ENCODE results near the gene ENG.

DNA sequence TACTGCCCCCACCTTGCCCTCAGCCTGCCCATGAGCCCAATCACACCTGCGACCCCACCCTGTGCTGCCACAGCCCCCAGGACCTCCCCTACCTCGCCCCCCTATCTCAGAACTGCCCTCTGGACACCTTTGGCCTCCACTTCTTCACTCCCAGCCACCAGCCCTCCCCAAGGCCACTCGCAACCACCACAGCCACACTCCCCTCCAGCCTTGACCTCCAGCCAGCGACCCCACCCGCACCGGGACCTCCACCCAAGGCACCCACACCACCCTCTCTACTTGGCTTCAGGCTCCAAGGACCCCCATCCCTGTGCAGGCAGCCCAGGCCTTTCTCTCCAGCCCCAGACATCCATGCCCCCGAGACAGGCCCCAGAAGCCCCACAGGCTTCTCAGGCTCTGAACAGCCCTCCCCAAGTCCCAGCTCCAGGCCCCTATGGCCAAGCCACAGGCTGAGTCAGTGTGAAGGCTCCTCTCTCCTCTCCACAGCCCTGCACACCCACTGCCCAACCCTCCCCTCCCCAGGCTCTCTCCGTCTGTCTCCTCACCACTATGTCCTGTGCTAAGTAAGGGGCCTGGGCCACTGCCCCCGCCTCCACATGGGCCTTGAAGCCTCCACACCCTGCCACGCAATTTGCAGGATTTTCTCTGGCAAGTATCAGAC, 21.0 kb upstream of the ENG start:
- TF ChIP-seq, protein P1, sequence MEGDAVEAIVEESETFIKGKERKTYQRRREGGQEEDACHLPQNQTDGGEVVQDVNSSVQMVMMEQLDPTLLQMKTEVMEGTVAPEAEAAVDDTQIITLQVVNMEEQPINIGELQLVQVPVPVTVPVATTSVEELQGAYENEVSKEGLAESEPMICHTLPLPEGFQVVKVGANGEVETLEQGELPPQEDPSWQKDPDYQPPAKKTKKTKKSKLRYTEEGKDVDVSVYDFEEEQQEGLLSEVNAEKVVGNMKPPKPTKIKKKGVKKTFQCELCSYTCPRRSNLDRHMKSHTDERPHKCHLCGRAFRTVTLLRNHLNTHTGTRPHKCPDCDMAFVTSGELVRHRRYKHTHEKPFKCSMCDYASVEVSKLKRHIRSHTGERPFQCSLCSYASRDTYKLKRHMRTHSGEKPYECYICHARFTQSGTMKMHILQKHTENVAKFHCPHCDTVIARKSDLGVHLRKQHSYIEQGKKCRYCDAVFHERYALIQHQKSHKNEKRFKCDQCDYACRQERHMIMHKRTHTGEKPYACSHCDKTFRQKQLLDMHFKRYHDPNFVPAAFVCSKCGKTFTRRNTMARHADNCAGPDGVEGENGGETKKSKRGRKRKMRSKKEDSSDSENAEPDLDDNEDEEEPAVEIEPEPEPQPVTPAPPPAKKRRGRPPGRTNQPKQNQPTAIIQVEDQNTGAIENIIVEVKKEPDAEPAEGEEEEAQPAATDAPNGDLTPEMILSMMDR (IDR thresholded peaks at IDR 0.05) = no peak
- TF ChIP-seq, protein P2, sequence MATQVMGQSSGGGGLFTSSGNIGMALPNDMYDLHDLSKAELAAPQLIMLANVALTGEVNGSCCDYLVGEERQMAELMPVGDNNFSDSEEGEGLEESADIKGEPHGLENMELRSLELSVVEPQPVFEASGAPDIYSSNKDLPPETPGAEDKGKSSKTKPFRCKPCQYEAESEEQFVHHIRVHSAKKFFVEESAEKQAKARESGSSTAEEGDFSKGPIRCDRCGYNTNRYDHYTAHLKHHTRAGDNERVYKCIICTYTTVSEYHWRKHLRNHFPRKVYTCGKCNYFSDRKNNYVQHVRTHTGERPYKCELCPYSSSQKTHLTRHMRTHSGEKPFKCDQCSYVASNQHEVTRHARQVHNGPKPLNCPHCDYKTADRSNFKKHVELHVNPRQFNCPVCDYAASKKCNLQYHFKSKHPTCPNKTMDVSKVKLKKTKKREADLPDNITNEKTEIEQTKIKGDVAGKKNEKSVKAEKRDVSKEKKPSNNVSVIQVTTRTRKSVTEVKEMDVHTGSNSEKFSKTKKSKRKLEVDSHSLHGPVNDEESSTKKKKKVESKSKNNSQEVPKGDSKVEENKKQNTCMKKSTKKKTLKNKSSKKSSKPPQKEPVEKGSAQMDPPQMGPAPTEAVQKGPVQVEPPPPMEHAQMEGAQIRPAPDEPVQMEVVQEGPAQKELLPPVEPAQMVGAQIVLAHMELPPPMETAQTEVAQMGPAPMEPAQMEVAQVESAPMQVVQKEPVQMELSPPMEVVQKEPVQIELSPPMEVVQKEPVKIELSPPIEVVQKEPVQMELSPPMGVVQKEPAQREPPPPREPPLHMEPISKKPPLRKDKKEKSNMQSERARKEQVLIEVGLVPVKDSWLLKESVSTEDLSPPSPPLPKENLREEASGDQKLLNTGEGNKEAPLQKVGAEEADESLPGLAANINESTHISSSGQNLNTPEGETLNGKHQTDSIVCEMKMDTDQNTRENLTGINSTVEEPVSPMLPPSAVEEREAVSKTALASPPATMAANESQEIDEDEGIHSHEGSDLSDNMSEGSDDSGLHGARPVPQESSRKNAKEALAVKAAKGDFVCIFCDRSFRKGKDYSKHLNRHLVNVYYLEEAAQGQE (IDR thresholded peaks at IDR 0.05; ENCODE audit: insufficient read depth in 1 of 2, low read depth in 2 of 2, low read length in 1 of 2) = no peak
- TF ChIP-seq POLR2AphosphoS5 (IDR thresholded peaks at IDR 0.05; ENCODE audit: low read depth, low read length) = no peak
